HG02759 (cell line): ENCODE data around the gene OMP.

Experiments used
- ATAC-seq: cut with Tn5 transposase; IDR thresholded peaks from one replicate; pipeline ENCODE4 v1.9.1; 2021; ENCODE audit warnings: mild to moderate bottlenecking, moderate library complexity; ENCODE audit not compliant: unreplicated experiment

Gene OMP

DNA sequence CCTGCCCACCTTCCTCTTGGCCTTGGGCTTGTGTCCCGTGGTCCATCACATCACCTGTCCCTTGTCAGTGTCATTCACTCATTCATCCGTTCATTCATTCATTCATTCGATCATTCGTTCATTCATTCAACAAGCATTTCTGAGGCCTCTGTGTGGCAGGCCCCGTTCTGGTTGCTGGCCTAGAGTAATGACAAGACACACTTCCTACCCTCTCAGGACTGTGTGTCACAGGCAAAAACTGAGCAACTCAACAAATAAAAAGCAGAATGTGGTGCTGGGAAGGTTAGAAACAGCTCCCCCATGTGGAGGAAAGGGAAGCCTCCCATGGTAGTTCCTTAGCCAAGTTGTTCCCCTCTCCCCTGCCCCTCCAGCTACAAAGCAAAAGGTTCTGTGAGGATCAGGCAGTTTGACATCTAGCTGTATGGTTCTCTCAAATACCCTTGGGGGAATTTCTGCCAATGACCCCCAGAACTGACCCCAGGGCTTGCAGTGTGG, 1.6 kb upstream of the OMP start:
- no peak for ATAC-seq

DNA sequence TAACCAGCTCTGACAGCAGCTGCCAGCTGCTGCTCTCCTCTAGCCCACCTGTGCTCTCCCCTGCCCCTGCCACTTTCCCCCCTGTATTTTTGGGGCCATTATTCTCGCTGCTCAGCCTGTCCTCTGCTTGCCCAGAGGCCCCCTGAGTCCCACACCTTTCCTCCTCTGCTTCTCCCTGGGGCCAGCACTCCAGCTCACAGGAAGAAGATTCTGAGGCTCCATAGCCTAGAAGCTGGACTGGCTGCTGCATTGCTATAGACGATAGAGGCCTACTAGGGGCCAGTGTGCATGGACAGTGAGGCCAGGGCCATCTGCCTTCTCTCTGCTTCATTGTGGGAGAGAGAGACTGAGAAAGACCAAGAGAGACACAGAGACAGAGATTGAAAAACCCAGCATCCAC, 679 bp downstream of the OMP start:
- no peak for ATAC-seq

DNA sequence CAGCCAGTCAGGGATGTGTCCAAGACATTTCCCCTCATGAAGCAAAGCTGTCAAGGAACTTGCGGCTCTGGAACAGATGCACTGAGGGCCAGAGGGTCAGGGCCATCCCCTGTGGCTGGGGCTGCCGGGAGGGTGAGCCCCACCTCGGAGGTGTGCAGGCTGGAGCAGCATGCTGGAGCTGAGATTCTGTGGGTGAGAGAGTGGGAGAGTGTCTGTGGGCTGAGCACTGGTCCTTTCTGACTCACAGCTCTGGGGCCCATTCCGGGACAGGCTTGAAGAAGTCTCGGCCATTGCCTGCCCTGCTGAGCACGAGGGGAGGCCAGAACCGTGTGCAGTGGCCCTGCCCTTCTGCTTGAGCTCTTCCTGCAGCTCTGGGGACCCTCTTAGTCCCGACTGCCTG, 2.1 kb downstream of the OMP start:
- no peak for ATAC-seq

DNA sequence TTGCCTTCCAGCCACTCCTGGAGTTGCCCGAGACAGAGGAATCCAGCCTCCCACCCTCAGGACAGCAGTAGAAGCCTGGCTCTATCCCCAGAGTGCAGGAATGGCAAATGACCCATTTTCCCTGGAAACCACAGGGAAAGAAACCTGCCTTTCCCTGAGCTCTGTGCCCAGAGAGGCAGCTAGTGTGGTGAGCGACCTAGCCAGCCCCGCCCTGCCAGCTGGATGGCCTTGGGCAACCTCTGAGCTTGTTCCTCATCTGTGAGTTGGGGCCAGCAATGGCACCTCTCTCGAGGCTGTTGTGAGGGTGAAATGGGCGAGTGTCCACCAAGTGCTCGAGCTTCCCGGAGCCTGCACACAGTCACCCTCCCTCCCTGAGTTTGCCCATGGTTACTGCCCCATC, 3.7 kb downstream of the OMP start:
- ATAC-seq = no peak

DNA sequence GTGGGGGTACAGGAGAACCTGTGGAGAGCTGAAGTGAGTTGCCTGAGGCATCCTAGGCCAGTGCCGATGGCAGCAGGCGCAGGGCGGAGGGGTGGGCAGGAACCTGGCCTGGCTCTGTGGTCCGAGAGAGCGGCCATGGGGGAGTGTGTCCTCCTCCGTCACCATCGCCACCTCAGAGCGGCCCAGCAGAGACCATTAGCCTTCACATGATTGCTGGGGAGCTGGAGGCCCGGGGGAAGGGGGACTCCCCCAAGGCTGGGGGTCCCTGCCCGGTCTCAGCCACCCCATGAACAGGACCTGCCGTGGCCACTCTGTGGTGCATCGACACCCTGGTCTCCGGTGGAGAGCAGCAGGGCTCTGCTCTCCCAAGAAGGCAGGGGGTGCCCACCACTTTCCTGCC, 4.1 kb downstream of the OMP start:
- no peak for ATAC-seq

DNA sequence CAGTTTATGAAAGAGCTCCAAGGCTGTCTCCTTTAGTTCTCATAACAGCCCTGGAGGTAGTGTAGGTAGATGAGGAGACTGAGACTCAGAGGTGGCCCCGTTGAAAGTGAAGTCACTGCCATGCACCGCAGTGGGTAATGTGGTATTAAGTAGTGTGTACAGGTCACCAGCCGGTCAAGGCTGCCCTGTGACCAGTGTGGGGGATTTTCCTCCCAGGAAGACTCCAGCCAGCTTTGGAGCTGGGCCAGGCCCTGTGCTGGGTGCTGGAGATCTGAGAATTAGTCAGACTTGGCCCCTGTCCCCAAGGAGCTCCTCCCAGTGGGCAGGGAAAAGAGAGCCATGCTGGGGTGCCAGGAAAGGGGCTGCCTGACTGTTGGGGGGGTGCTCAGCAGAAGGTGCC, 5.3 kb downstream of the OMP start:
- ATAC-seq = no peak

DNA sequence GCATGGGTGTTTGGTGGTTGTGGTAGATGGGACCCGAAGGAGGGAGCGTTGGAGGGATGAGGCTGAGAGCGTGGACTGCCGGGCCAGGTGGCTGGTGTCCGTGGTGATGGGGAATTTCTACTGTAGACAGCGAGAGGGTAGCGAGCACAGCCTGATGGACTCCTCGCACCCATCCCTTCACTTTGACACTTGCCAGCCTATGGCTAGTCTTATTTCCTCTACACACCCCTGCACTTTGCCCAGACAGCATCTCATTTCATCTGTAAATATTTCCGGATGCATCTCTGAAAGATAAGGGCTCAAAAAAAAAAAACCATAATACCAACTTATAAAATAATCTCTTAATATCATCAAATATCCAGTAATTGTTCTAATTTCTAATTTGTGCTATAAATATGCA, 5.8 kb downstream of the OMP start:
- ATAC-seq = no peak

DNA sequence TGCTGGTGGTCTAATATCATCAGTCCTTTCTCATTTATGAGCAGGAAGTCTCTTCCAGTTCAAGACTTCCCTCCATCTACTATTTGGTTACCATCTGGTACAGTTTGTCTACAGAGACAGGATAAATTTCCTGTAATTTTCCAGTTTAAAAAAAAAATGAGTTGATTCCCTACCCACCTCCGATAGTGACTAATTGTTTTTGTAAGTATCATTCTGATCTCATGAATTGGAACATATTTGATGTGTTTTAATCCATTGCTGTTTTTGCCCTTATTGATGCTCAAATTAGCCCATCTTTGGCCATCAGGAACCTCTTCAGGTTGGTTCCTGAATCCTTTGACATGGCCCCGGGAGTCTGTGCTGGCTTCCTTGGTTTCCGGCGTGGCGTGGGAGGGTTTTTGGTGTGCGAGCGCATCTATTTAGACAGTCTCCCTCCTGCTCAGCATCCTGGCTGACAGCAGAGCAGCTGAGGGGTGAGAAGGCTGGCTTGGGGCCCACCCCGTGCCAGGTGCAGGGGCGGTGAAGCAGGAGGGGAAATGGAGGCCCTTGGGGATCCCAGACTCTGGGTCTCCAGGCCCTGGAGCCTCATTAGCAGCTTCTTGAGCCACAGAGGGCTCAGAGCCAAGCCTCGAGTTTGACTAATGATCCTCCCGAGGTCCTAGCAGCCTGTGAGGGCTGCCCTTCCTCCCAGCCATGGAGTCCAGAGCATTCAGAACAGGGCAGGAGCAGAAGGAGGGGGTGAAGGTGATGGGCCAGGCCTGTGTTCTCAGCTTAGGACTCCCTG, 6.8 kb downstream of the OMP start:
- ATAC-seq = no peak

DNA sequence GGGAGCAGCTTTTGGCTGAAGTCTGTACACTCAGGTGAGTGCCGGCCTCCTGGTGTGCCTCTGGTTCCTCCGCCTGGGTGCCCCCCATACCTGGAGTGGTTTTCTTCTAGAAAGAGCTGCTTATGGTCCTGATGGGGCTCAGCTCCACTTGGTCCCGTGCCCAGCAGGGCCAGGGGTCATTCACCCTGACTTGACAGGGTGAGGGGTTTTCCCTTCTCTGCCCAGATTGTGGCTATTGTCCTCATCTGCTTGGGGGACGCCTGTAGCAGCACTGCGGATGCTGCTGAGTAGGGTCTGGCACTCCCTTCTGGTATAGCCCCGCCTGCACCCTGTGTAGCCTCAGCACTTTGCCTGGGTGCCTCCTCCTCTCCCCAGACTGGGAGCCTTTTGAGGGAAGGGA, 8.2 kb downstream of the OMP start:
- ATAC-seq = no peak

DNA sequence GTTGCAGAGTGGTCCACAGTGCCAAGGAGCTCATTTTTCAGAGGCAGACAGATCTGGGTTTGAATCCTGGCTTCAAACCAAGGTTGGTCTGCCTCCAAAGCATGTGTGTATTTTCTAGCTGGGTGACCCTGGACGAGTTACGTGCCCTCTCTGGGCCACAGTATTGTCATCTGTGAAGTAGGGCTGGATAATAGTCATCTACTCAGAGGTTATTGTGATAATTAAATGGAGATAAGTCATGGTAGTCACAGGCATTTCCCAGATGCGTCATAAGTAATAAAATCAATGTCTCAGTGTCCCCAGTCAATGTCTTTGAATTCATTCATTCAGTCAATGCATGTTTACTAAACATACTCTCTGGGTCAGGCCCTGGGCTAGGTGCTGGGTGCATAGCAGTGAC, 8.6 kb downstream of the OMP start:
- no peak for ATAC-seq

DNA sequence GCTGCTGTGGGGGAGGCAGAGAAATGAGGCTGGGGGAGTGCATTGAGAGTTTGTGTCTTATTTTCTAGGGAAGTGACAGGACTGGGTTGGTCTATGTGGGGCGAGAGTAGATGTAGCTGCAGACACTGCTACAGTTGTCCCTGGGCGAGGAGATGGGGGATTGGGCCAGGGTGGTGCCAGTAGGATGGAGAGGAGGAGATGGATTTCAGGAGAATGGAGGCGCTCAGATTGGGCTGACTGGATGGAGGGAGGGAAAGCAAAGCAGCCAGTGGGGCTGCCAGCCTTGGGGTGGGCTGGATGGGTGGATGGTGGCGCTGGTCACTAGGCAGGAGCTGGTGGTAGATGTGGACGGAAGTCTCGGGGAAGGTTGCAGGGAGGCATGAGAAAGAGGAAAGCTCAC, 9.3 kb downstream of the OMP start:
- ATAC-seq = no peak

DNA sequence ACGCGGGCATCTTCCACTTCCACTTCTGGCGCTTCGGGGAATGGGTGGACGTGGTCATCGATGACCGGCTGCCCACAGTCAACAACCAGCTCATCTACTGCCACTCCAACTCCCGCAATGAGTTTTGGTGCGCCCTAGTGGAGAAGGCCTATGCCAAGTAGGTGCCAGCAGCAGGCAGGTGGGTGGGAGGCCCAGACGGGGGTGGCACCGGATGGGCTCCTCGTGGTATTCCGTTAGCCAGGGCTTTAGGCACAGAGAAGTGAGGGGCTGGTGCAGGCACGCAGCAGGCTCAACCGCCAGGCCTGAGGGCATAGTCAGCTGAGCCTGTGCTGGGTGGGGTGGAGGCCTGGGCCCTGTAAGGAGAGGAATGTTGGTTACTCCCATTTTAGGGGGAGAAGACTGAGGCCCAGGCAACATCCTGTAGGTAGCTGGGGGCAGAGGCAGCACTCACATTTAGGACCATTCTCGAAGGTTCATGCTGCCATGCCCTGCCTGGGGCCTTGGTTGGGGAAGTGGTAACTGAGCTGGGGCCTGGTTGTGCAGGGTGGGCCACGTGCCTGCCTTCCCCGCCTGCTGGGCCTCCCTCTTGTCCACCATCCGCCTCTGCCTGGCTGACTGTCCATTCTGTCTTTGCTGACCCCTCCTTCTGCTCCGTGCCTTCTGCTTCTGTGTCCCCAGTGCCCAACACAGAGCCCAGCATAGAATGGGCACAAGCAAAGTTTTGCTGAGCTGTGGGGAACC, 10.2 kb downstream of the OMP start:
- ATAC-seq = no peak

DNA sequence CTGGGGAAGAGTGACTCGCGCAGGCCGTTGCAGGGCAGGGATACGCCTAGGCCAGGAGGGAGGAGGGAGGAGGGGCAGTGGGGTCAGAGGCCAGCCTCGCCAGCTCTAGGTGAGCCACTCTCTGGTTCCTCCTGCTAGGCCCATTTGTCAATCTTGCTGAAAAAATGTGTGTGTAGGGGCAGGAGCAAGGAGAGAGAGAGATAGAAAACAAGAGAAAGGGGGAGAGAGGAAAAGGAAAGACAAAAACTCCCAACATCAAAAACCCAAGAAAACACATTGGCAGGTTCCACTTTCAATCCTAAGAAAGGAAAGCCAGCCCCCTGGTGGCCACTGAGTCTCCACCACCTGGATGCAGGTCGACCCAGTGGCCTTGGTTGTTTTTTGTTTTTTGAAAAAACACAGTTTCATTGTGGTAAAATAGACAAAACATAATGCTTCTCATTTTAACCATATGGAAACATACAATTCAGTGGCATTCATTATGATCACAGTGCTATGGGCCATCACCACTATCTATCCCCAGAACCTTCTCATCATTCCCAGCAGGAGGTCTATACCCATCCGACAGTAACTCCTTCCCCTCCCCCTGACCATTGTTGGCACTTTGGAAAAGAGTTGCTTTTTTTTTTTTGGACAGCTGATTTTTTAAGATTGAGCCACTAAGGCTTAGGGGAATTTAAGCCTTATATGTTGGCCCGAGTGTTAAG, 10.9 kb downstream of the OMP start:
- no peak for ATAC-seq

DNA sequence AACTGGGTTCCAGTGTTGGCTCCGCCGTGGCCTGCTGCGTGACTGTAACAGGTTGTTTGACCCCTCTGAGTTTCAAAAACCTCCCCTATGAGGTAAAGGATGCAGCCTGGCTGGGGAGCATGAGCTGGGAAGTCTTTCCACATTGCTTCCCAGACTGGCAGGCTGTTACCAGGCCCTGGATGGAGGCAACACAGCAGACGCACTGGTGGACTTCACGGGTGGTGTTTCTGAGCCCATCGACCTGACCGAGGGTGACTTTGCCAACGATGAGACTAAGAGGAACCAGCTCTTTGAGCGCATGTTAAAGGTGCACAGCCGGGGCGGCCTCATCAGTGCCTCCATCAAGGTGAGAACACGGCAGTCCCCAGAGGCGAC, 11.4 kb downstream of the OMP start:
- ATAC-seq = no peak

DNA sequence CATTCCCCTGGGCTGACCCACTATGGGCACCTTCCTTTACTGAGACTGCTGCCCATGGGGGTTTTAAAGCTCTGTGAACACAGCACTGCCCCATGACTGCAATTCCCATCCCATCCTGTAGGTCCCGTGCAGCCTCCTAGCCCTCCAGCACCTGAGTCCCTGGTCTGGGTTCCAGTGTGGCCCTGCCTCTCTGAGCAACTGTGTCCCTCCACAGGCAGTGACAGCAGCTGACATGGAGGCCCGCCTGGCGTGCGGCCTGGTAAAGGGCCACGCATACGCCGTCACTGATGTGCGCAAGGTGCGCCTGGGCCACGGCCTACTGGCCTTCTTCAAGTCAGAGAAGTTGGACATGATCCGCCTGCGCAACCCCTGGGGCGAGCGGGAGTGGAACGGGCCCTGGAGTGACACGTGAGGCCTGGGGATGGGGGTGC, 12.6 kb downstream of the OMP start:
- ATAC-seq = no peak

DNA sequence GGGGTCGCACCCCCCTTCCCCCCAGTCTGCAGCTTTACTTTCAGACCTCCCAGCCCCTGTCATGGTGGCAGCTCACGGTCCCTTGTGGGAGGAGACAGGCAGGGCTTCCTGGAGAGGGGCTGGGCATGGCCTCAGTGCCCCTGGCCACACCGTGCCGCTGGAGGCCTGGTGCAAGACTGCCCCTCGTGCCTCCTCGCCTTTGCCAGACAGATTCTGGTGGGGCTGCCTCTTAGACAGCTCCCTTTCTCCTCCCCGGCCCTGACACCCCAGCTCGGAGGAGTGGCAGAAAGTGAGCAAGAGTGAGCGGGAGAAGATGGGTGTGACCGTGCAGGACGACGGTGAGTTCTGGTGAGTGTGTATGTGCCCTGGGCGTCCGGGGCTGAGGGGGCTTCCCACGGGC, 13.3 kb downstream of the OMP start:
- no peak for ATAC-seq

DNA sequence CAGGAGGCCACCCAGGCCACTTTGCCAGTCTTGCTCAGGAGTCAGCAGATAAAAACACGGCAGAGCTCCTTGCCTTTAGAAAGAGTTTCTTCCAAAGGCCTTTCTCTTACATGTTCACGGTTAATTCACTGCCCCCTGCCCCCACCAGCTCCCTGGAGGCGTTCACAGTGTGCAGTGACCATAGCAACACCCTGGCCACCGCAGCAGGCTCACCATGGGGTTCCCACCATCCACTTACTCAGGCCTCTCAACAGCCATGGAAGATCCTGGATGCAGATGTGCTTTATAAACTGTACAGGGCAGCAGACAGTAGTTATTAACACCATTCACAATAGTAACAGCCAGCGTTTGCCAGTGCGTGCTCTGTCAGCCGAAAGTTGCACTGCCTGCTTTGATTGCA, 14.9 kb downstream of the OMP start:
- ATAC-seq = no peak

DNA sequence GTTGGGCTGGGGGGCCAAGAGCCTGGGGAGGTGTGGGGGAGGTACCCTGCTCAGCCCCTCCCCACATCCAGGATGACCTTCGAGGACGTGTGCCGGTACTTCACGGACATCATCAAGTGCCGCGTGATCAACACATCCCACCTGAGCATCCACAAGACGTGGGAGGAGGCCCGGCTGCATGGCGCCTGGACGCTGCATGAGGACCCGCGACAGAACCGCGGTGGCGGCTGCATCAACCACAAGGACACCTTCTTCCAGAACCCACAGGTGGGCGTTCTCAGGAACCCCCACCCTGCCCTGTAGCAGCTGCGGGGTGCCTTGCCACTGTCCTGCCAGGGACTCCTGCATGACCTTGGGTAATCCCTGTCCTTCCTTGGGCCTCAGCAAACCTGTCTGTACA, 15.4 kb downstream of the OMP start:
- no peak for ATAC-seq

DNA sequence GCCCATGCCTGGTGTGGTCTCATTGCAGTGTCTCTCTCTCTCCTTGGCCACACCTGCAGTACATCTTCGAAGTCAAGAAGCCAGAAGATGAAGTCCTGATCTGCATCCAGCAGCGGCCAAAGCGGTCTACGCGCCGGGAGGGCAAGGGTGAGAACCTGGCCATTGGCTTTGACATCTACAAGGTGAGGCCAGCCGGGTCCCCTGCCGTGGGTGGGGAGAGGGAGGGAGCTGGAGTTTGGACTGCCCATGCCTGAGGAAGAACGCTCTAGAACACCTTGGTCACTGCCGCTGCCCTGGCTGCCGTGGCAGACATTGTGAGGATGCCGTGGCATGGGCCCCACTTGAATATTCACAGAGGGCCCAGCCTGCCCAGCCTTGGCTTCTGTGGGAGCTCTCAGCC, 16.3 kb downstream of the OMP start:
- no peak for ATAC-seq

DNA sequence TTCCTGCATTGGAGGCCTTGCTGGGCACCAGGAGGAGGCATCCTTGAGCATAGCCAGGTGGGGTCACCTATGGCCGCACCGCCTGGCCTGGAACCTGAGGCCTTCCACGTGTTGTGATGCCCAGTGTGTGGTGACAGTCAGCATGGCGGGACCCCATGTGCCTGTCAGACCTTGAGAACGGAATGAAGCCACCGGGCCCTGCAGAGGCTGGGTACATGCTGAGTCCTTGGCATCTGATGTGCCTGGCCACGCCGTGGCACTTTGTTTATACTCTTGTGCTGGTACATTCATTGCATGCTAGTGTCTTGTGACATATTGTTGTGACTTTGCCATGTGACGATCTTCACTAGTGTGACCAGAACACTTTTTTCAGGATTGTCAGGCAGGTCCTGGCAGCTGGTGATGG, 16.9 kb downstream of the OMP start:
- no peak for ATAC-seq

DNA sequence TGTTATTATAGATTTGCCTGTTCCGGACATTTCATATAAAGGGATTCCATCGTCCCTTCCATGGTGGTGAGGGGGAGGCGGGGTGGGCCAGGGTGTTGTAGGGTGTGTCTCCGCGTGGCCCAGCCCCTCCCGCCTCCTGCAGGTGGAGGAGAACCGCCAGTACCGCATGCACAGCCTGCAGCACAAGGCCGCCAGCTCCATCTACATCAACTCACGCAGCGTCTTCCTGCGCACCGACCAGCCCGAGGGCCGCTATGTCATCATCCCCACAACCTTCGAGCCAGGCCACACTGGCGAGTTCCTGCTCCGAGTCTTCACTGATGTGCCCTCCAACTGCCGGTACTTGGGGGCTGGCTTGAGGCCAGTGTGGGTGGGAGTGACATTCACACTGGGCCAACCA, 17.9 kb downstream of the OMP start:
- ATAC-seq = no peak

DNA sequence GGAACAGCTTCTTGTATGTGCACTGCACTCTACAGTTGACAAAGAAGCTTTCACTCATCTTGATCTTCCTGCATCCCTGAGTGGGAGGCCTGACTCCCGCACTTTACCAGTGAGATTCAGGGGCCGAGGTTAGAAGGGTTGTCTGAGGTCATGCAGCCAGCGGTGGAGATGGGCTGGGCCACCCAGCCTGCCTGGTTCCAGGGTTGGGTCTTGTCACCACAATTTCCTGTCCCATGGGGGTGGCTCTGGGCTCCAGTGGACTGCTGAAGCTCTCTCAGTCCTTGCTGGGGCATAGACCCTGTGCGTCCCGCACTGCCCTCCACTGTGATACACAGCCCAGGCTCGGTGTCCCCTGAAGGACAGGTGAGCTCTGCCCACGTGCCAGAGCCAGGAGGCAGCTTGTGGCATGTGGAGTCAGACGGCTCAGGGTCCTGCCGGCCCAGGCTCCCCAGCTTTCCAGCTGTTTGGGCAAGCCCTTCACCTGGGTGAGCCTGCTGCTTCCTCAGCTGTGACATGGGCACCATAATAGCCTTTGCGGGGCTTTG, 18.5 kb downstream of the OMP start:
- no peak for ATAC-seq
